MG63 (cell line): Measurements from ENCODE around the gene IFT122. TPM values are rescaled to one million over a fixed set of nuclear protein-coding genes. Genes with fewer than 3 reads are reported as not detected.

Source experiments
- DNase-seq: peaks from one replicate; pipeline ENCODE4 v3.0.0-alpha.2; 2020
- H3K27me3 ChIP-seq: fragments of 250-450 bp; sonication (Bioruptor Pico); 2 replicates; pipeline ENCODE4 v1.5.1; 2020; ENCODE audit warnings: mild to moderate bottlenecking, moderate library complexity
- H3K36me3 ChIP-seq: fragments of 250-450 bp; sonication (Bioruptor Pico); 2 replicates; pipeline ENCODE4 v1.5.1; 2020; ENCODE audit warnings: mild to moderate bottlenecking, moderate library complexity
- H3K4me3 ChIP-seq: fragments of 250-450 bp; sonication (Bioruptor Pico); 2 replicates; pipeline ENCODE4 v1.5.1; 2020; ENCODE audit warnings: mild to moderate bottlenecking, moderate library complexity
- H3K9me3 ChIP-seq: fragments of 250-450 bp; sonication (Bioruptor Pico); 2 replicates; pipeline ENCODE4 v1.5.1; 2020; ENCODE audit warnings: mild to moderate bottlenecking, moderate library complexity
- total RNA-seq: library from RNA; depleted of rRNA; stranded (reverse); fragments of >200 nt; shearing (Covaris generic); gene quantifications from 2 replicates; pipeline ENCODE4 v1.2.3, GENCODE V29; 2014; ENCODE audit warnings: low replicate concordance

The IFT122 gene
- total RNA-seq, 1 experiment from 2014 or later: 25.3 TPM

DNA sequence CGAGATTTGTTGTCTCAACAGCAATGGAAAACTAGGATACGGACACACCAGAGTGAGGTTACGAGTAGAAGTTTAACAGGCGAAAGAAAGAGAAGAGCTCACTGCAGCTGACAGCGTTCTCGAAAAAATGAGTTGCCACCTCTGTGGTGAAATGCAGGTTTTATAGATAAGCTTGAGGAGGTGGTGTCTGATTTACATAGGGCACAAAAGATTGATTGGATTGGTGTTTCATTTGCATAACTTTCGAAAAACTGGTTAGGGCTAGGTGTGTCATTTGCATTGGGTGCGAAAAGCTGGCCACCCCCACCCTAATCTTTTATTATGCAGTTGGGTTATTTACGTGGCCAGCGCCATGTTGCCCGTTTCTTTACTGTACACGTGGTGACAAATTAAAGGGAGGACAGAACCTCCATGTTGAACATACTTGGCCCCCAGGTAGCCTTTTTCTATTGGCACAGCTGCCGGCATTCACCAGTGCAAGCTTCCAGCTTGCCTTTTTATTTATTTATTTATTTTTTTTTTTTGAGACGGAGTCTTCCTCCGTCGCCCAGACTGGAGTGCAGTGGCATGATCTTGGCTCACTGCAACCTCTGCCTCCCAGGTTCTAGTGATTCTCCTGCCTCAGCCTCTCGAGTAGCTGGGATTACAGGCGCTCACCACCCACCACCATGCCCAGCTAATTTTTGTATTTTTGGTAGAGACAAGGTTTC lies 8.3 kb downstream of the IFT122 start:
- H3K9me3 ChIP-seq: no peaks in the 10 kb centered on the region
- no peak overlapping the region for H3K4me3 ChIP-seq
- DNase-seq: no peak
- H3K27me3 ChIP-seq: no peaks in the 10 kb centered on the region
- peaks cover 34% of the 10 kb centered on the region for H3K36me3 ChIP-seq

GRCh38 chr3:129449279-129450115 lies 9.5 kb downstream of the IFT122 start:
- no peak for DNase-seq
- Histone ChIP-seq H3K36me3 (peaks cover 37% of the 10 kb centered on the region), H3K27me3 (no peaks in the 10 kb centered on the region), H3K9me3 (no peaks in the 10 kb centered on the region), H3K4me3 (no peak overlapping the region)

- no peaks in the 10 kb centered on the region for H3K9me3 ChIP-seq
- peaks cover 48% of the 10 kb centered on the region for H3K36me3 ChIP-seq
- no peak overlapping the region for H3K4me3 ChIP-seq
- no peak for DNase-seq
- no peaks in the 10 kb centered on the region for H3K27me3 ChIP-seq
Measured at GRCh38 chr3:129453732-129454131, 13.7 kb downstream of the IFT122 start.

DNA sequence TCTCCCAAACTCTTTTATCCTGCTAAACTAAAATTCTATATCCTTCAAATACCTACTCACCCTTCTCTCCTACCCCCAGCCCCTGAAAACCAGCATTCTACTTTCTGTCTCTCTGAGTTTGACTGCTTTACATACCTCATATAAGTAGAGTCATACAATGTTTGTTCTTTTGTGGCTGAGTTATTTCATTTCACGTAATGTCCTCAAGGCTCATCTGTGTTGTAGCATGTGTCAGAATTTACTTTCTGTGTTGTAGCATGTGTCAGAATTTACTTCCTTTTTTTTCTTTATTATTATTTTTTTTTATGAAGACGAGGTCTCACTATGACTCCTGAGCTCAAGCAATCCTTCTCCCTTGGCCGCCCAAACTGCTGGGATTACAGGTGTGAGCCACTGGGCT lies 20.1 kb downstream of the IFT122 start:
- Histone ChIP-seq H3K27me3 (no peaks in the 10 kb centered on the region), H3K4me3 (no peak overlapping the region), H3K36me3 (peaks cover 33% of the 10 kb centered on the region), H3K9me3 (no peaks in the 10 kb centered on the region; the same call in 1 of the 2 replicates)
- no peak for DNase-seq

DNA sequence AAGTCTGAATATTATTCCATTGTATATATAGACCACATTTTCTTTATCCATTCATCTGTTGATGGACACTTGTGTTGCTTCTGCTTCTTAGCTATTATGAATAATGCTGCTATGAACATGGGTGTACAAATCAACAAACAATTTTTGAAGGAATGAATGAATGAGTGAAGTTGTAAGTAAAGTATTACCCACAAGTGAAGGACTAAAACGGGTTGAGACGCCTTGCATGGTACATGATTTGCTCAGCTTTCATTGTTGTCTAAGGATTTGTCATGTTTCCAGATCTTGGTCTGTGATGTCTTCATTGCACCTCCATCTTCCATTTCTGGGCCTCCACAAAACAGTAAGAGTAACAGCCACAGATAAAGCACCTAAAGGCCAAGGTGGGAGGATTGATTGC lies 20.5 kb downstream of the IFT122 start:
- Histone ChIP-seq H3K4me3 (no peak overlapping the region), H3K27me3 (no peaks in the 10 kb centered on the region), H3K36me3 (peaks cover 29% of the 10 kb centered on the region), H3K9me3 (no peaks in the 10 kb centered on the region; the same call in 1 of the 2 replicates)
- DNase-seq: no peak

DNA sequence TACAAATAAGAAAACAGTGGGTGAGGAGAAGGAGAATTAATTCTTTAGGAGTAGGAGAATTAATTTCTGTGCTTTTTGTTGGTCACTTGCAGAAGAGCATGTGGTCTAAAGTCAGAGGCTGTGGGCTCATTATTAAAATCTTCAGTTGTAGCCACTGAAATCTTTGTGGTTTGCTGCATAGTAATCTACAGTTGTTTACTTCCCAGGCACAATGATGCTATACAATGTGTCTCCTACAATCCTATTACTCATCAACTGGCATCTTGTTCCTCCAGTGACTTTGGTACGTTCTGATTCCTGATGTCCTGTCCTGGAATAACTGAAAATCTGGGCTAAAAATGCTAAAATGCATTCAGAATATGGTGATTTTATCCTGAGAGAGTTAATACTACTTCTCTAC lies 21.0 kb downstream of the IFT122 start:
- Histone ChIP-seq H3K27me3 (no peaks in the 10 kb centered on the region), H3K36me3 (peaks cover 25% of the 10 kb centered on the region), H3K4me3 (no peak overlapping the region), H3K9me3 (no peaks in the 10 kb centered on the region; the same call in 1 of the 2 replicates)
- DNase-seq: no peak

DNA sequence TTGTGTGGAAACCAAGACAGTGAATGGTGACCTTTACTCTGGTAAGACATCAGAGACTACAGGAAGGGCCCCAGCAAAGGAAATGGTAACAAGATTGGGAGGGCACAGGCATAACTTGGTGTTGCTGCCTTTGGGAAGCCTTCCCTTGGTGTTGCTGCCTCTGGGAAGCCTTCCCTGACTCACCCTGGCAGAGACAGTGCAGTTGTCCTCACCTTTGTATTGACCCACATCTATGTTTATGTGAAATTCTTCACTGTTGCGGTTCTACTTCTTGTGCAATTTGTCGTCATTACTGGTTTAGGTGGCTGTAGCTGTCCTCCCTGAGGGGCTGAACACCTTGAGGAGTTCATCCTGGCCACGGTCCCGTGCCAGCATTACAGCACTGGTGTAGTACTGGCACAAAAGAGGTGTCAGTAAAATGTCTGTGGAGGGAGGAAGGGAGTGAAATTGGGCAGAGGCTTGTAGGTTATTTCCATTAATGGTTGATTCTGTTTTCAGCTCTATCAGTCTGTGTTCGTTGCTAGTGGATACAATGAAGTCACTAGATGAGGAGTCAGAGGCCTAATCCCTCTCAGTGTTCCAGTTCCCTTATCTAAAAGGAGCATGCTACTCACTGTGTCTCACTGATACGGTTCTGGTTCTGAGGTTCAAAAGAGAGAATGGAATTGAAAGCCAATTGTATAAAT lies 21.6 kb downstream of the IFT122 start:
- peaks cover 20% of the 10 kb centered on the region for H3K36me3 ChIP-seq
- no peaks in the 10 kb centered on the region; the same call in 1 of the 2 replicates for H3K9me3 ChIP-seq
- DNase-seq: no peak
- H3K27me3 ChIP-seq: no peaks in the 10 kb centered on the region
- H3K4me3 ChIP-seq: no peak overlapping the region

GRCh38 chr3:129462361-129462968 lies 22.4 kb downstream of the IFT122 start:
- no peak overlapping the region for H3K4me3 ChIP-seq
- H3K27me3 ChIP-seq: no peaks in the 10 kb centered on the region
- no peak for DNase-seq
- H3K36me3 ChIP-seq: peaks cover 20% of the 10 kb centered on the region
- no peaks in the 10 kb centered on the region; the same call in 1 of the 2 replicates for H3K9me3 ChIP-seq

- no peak for DNase-seq
- Histone ChIP-seq H3K36me3 (peaks cover 20% of the 10 kb centered on the region), H3K4me3 (no peak overlapping the region), H3K27me3 (no peaks in the 10 kb centered on the region), H3K9me3 (no peaks in the 10 kb centered on the region; the same call in 1 of the 2 replicates)
Measured at GRCh38 chr3:129463094-129463493, 23.1 kb downstream of the IFT122 start.

DNA sequence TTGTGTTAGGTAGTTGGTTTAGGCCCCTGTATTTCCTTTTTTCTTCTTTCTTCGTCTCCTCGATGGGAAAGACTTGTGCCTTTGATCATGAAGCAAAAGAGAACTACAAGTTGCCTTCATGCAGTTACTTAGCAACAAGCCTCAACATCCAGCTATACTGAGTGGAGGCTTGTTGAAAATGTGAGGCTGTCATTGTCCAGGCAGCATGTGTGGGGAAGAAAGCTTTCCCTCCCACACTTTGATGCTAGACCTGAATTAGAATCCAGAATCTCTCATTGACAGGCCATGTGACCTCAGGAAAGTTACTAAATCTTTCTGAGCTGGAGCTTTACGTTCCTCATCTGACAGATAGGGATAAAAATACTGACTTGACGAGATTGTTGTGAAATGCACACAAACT lies 23.7 kb downstream of the IFT122 start:
- H3K9me3 ChIP-seq: no peaks in the 10 kb centered on the region; the same call in 1 of the 2 replicates
- no peak overlapping the region for H3K4me3 ChIP-seq
- H3K36me3 ChIP-seq: peaks cover 20% of the 10 kb centered on the region
- H3K27me3 ChIP-seq: no peaks in the 10 kb centered on the region
- DNase-seq: no peak

GRCh38 chr3:129467932-129468331 lies 27.9 kb downstream of the IFT122 start:
- no peaks in the 10 kb centered on the region for H3K27me3 ChIP-seq
- H3K9me3 ChIP-seq: no peaks in the 10 kb centered on the region
- DNase-seq: no peak
- H3K36me3 ChIP-seq: peaks cover 38% of the 10 kb centered on the region
- no peak overlapping the region for H3K4me3 ChIP-seq

DNA sequence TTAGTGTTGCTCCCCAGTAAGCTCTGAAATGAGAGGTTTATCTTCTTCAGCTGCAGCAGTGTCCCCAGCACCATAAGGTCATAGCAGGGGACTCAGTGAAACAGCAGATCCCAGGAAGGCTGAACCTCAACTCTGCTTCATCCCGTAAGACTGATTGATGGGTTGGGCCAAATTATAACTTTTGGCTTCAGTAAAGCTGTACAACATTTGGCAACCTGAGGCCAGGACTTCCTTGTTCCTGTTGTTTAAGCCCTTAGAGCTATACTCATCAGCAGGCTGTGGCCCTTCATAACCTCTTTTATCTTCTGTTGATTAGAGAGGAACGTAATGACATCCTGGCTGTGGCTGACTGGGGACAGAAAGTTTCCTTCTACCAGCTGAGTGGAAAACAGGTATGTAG lies 29.0 kb downstream of the IFT122 start:
- H3K4me3 ChIP-seq: no peak overlapping the region
- no peaks in the 10 kb centered on the region for H3K27me3 ChIP-seq
- no peaks in the 10 kb centered on the region for H3K9me3 ChIP-seq
- peaks cover 28% of the 10 kb centered on the region for H3K36me3 ChIP-seq
- DNase-seq: no peak

- Histone ChIP-seq H3K27me3 (no peaks in the 10 kb centered on the region), H3K4me3 (no peak overlapping the region), H3K36me3 (peaks cover 28% of the 10 kb centered on the region), H3K9me3 (no peaks in the 10 kb centered on the region)
- no peak for DNase-seq
Measured at GRCh38 chr3:129470861-129471260, 30.8 kb downstream of the IFT122 start.

DNA sequence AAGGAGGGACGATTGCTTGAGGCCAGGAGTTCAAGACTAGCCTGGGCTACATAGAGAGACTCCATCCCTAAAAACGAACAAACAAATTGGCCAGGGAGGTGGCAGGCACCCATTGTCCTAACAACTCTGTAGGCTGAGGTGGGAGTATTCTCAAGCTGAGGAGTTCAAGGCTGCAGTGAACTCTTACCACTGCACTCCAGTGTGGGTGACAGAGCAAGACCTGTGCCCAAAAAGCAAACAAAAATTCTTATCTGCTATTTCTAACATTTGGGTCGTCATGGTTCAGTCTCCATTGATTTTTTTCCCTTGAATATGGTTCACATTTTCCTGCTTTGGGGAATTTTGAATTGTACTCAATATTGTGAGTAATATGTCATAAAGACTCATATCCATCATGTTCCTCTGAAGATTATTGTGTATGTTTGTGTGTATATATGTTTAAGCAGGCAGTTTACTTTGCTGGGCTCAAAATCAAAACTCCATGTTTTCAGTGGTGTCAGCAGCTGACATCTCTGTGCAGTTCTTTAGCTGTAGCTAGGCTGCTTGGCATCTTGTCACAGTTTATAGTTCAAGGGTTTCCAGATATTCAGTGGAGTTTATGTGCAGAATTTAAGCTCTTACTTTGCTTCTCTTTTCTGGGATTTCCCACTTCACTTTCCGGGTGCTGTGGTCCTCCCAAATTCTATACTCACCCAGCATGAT lies 33.2 kb downstream of the IFT122 start:
- no peak for DNase-seq
- H3K9me3 ChIP-seq: no peaks in the 10 kb centered on the region
- peaks cover 46% of the 10 kb centered on the region for H3K36me3 ChIP-seq
- H3K4me3 ChIP-seq: no peak overlapping the region
- H3K27me3 ChIP-seq: no peaks in the 10 kb centered on the region

DNA sequence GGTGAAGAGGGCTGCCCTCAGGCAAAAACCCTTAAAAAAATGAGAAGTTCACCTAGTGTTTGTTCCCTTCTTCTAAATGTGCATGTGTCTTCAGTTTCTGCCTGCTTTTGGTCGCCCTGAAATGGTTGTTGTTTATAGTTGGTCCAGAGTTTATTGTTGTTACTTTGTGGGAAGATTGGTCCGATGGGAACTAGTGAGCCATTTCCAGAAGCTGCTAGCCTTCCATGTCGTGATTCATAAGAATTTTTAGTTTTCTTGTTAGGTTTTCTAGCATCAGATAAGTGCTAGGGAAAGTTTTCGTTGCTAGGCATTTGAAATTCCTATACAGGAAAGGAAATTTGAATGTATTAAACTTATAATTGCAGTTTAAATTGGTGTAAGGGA lies 33.7 kb downstream of the IFT122 start:
- Histone ChIP-seq H3K9me3 (no peaks in the 10 kb centered on the region), H3K36me3 (peaks cover 50% of the 10 kb centered on the region), H3K27me3 (no peaks in the 10 kb centered on the region), H3K4me3 (no peak overlapping the region)
- DNase-seq: no peak
